Dermis microvascular lymphatic vessel endothelial cell (primary cell): ENCODE measurements around the gene ORC4. TPM values are rescaled to one million over a fixed set of nuclear protein-coding genes. Genes with fewer than 3 reads are reported as not detected.

Experiments used
- DNase-seq, 2 donors: peaks; one replicate each; pipeline versions ENCODE4 v3.0.0 to v3.0.0-alpha.2; 2010; ENCODE audit warnings: low read depth in 2 of 2
- total RNA-seq: library from RNA; depleted of rRNA; stranded (reverse); fragments of >200 nt; gene quantifications from 2 replicates; pipeline ENCODE4 v1.2.1, GENCODE V29; 2014

ORC4 gene
- total RNA-seq, 1 donor from 2014 or later, result 18.5 TPM

DNA sequence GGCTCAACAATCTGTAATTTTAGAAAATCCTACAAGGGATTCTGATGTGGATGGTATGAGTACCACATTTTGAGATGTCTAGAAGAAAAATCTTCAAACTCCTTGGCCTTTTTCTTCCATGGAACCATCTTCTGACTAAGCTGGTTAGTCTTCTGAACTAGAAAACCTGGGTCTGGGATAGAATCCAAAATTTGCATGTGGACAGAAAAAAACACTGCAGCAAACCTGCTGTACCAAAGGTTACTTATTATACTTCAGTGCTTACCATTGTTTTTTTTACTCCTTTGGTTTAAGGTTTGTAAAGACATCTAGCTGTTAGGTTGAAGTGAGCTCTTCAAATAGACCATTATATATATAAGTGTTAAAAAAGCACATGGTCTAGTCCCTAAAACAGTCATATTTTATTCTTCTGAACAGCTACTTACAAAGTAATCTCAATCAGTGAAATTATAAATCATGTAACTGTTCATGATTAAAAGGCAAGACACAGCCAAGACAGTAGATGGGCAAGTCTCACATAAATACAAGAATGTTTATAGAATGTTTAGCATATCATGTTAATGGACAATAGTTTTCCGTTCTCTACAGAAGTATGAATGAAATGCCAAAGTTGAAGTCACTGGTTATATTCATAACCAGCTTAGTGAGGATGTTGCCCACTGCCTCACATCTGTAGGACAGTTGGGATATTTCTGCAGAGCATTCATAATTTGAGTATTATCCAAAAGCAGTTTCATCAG, 85.5 kb downstream of the ORC4 start:
- DNase-seq, result no peak

DNA sequence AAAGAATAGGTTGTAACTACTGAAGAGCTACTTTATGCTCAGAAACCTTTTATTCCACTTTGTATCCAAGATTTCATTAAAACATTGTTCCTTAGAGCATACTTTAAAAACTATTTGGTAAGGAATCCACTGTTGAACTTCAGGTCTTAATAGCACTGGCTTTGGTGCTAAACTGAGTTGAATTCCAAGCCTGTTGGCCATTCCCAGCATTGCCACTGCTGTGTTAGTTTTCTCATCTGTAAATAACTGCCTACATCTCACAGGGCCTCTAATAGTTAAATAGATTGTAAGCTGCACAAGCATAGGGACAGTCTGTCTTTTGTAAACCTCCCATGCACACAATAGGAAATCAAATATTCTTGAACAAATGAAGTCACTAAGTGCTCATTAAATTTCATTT, 86.6 kb downstream of the ORC4 start:
- no peak for DNase-seq

DNA sequence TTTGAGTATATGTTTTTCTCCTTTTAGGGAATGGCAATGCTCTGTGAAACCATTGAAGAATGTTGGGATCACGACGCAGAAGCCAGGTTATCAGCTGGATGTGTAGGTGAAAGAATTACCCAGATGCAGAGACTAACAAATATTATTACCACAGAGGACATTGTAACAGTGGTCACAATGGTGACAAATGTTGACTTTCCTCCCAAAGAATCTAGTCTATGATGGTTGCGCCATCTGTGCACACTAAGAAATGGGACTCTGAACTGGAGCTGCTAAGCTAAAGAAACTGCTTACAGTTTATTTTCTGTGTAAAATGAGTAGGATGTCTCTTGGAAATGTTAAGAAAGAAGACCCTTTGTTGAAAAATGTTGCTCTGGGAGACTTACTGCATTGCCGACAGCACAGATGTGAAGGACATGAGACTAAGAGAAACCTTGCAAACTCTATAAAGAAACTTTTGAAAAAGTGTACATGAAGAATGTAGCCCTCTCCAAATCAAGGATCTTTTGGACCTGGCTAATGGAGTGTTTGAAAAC, 93.4 kb downstream of the ORC4 start:
- no peak for DNase-seq

DNA sequence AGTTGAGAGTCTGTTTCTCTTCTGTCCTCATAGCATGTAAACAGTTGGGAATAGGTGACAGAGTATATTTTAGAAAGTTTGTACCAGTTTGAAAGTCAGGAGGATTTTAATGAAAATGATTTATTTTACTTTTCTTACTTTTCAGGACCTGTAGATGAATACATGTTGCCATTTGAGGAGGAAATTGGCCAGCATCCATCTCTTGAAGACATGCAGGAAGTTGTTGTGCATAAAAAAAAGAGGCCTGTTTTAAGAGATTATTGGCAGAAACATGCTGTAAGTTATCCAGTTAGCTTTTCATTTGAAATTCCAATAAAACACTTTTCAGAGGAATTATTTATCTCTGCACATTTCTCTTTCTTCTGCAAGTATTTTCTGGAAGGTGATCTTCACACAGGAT, 94.7 kb downstream of the ORC4 start:
- peak; percentile 9 to 66 for DNase-seq

DNA sequence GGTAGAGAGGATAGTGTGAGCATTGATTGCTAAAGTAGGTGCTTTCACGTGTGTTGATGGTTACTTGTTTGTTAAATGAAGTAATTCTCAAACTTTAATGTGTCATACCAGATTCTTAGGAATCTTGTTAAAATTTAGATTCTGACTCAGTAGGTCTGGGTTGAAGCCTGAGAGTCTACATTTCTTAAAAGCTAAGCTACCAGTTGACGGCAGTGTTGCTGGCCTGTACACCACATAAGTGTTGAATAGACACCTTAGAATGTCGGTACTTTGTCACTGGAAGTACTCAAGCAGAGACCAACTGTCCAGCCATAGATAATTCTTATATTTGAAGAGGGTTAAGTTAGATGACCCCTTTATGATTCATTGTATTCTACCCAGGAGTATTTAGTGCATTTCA, 95.9 kb downstream of the ORC4 start:
- no peak for DNase-seq

DNA sequence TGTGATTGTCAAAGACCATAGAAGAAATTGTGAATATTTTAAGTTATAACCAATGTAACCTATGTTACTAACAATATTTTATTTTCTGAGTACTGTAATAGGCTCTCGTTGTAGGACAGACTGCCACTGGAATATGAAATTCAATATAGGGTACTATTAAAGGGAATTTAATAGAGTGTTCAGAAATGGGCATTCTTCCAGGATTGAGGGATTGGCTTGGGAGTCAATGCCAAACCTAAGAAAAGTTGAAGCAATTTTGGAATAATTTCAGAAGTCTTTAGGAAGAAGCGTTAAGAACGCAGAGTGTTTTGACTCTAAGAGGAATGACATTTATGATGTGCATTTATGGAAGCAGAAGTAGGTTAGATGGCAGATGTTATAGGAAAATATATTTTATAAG, 96.7 kb downstream of the ORC4 start:
- DNase-seq, result no peak

DNA sequence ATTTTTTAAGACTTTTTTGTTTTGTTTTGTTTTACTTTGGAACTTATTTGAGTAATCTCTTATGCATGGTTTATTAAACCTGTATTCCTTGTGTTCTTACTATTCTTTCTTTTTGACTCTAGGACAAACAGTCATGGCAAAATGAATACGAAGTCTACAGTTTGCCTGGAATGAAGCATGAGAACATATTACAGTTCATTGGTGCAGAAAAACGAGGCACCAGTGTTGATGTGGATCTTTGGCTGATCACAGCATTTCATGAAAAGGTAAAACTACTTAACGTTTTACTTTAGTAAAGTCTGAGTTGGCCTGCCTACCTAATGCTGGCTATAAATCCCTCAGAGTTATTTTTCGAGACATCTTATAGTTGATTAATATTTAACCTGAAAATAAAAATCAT, 103.4 kb downstream of the ORC4 start:
- no peak for DNase-seq

DNA sequence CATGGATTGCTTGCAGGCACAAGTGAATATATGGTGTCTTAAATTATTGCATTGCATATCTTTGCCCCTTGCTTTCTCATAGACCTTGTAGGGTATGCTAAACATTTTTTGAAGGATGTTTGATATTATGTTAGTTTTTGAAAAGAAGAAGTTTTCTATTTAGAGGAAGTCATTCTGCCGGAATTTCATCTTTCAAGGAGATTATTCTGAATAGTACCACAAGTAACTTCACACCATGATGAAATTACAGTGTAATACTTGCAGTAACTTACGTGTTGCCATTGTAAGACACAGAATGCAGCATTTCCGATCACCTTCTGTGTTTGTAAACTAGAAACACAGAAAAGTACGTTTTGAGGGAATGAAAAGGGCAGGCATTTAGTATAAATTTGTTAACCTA, 103.8 kb downstream of the ORC4 start:
- no peak for DNase-seq

DNA sequence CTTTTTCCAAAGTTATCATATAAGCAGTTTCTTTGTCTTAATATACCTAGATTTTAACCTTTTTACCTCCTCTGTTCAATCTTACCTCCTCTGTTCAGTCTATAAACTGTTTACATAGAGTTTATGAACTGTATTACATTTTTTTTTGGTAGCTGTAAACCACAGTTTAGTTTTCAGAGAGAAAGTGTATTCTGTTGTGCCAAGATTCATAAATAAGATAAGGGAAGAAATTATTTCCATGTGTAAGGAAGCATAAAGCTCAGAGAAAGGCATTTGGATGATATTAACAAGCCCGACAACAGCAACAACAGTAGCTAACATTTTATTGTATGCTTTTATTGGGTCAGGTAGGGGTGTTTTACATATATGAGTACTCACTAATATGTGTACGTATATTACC, 104.5 kb downstream of the ORC4 start:
- no peak for DNase-seq

DNA sequence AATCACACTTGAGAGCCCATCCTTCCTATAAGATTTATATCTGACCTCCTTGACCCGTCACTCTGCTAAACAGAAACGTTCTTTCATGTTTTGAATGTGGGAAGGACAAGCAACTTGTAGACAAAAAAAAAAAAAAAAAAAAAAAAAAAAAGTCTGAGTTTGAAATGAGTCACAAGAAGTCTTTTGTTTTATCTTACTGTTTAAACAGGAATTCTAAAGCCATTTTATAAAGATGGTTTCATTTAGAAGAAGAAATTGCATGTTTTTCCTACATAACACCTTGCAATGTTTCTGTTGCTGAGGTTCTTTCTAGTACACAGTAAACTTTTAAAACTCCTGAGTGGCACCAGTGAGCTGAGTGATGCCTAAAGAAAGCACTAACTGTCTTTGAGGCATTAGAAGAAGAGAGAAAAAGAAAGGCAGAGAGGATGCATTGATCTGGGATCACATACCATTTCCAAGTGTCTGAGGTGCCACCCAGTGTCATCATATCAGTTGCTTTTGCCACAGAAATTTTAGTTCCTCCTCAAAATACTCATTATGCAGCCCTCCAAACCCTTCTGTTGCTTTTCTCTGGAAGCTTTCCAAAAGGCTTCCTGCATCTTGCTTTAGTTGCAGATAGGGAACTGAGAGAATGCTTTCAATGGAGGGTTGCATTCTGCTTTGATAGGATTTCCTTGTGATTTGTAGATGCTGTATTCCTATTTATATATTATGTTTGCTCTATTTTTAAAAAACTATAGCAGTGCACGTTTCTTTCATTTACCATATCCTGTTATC, 106.6 kb downstream of the ORC4 start:
- peak in 1 of 2 donors; percentile 15 for DNase-seq

DNA sequence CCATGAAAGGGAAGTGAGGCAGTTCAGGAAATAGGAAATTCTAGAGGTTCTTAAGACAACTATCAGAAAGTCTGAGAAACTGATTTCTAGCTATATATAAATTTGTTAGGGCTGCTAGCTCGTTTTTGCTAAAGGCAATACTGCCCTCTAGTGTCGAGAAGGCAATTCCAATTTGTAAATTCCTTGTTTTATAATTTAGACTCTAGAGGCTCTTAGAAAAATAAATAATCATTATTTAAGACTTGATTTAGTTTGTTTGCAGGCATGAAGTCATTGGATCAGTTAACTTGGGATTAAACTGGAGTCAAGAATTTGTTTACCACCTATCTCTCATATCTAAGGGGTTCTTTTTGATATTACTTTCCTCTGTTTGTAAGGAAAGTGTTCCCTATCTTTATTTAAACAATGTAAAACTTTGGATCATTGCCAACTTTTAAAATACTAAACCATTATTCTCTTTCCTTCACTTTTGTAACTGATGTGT, 109.5 kb downstream of the ORC4 start:
- peak; percentile 48 to 81 for DNase-seq

DNA sequence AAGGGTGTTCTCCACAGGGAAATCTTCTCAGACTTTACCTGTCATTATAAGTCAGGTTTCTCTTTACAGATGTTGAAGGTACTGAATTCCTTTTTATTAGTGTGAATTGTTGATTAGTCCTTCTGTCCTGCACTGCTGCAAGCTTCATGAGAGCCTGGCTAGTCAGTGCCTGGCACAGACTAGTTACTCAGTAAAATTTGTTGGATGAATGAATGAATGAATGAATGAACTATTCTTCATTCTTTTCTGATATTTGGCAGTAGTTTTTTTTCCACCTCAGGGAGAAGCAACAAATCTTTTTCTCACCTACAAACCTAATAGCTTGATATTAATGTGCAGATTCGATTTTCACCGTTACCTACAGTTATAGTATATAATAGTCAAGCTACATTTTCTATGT, 111.4 kb downstream of the ORC4 start:
- DNase-seq, result no peak

DNA sequence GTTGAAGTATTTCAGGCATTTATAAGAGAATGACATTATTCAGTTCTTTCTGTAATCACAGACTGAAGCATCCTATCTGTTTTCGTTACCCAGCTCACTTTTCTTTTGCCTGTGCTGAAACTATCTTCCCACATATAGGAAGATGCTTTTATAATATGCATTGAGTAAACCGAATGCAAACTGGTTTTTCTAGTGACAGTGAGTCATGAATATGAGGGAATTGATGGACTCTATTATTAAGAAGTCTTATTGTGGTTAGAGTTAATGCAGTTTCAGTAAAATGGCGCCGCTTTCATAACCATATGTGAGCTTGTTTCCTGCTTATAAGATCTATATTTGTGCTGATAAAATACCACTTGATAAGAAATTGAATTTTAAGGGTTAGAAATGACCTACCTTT, 116.5 kb downstream of the ORC4 start:
- DNase-seq, result no peak

DNA sequence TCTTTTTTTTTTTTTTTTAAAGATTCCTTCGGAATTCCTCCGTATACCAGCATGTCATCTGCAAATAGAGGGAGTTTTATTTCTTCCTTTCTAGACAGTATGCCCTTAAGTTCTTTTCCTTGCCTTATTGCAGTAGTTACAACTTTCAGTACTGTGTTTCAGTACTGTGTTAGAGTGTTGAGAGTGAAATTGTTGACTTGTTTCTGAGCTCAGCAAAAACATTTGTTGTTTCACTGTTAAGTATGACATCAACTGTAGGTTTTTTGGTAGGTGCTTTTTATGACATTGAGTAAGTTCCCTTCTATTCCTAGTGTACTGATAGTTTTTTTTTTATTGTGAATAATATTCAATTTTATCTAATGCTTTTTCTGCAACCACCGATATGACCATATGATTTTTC, 131.9 kb downstream of the ORC4 start:
- no peak for DNase-seq

DNA sequence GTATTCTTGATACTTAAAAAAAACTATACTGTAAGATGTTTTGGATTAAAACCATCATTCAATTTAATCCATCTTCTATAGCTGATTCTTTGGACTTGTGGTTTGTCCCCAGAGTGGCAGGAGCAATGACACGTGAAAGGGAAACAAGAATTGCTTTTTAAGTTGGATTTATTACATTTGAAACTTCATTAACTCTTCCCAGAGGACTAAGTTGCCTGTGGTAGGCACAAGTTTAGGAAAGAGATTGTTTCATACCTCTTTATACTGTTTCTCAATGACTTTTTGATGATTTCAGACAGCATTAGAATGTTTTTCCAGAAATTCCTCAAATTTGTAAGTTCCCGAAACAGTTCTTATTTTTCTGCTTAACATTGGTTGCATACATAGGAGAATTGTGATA, 134.4 kb downstream of the ORC4 start:
- DNase-seq, result no peak

DNA sequence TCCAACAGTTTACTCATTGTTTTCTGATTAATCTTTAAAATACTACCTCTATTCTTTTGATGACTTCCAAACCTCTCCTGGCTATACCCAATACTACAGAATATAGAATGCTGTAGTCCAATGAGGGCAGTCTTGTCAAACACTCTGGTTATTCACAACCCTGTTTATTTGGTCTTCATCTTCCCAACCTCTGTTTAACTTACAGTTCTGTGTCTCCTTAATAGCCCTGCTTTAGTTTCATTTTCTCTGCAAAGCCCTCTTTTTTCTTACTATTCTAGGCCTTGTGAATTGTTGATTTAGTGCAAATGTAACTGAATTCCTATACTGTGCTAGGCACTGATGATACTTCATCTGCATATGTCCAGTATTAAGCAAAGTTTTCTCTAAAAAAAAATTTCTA, 135.7 kb downstream of the ORC4 start:
- no peak for DNase-seq

DNA sequence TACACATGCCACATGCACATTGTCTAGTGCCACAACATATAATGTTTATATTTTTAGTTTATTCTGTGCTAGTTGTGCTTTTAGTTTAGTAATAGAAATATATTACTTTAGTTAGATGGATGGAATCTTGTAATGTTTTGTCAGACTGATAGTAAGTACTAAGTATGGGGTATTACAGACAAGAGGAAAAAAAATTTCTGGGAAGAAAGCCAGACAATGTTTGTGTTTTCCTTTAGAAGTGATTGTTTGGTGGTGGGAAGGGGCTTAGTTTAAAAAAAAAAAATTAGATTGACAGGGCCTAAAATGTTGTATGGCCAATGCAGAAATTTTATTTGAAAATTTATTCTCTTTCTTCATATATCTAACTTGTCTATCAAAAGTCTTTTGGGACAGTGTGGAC, 137.9 kb downstream of the ORC4 start:
- DNase-seq, result no peak

Other genes with a start within 250 kb of the ORC4 start
- gene ACVR2A, start 175.7 kb downstream of the ORC4 start, total RNA-seq, result 3.5 and 4.0 TPM in 2 replicates
- 4.1 and 6.1 TPM in 2 replicates for gene MBD5, start 354 bp upstream of the ORC4 start, total RNA-seq